Measurements from ENCODE around the gene SLC27A5. TPM values are rescaled to one million over a fixed set of nuclear protein-coding genes. Genes with fewer than 3 reads are reported as not detected.
A peak's percentile ranks its signal among the peaks of the same experiment; 100 is the strongest.

SLC27A5 gene
- total and polyA plus RNA-seq, 9 of the 15 experiments (the other 6 are each of a cell fraction or from before 2014, with no cell fraction given): 42.2 to 318 (median 64.7) TPM

GRCh38 chr19:58544591-58545285 is 32.9 kb upstream of the SLC27A5 start (continued):
- TF ChIP-seq ZNF3 (CRISPR knock-in tag; IDR thresholded peaks at IDR 0.05): no peak
- TF ChIP-seq NEUROD1 (IDR thresholded peaks at IDR 0.05; ENCODE audit: borderline replicate concordance, low read depth, low read length, partially characterized antibody): peak; percentile 20
- TF ChIP-seq ZNF668 (CRISPR knock-in tag; IDR thresholded peaks at IDR 0.05): no peak
- TF ChIP-seq CREB5 (CRISPR knock-in tag; IDR thresholded peaks at IDR 0.05): no peak
- TF ChIP-seq MTF1 (CRISPR knock-in tag; IDR thresholded peaks at IDR 0.05; ENCODE audit: borderline replicate concordance): no peak
- TF ChIP-seq SP2 (IDR thresholded peaks at IDR 0.05; ENCODE audit: extremely low read depth, low read depth, low read length, poor library complexity, severe bottlenecking): no peak
- TF ChIP-seq HNRNPUL1 (IDR thresholded peaks at IDR 0.05; ENCODE audit: low read length): no peak
- peak; percentile 49 for TF ChIP-seq POLR2G (IDR thresholded peaks at IDR 0.05; ENCODE audit: low read depth, low read length)
- no peak for TF ChIP-seq MIER1 (IDR thresholded peaks at IDR 0.05; ENCODE audit: low read depth)
- TF ChIP-seq NR2C2 (CRISPR knock-in tag; IDR thresholded peaks at IDR 0.05): no peak
- TF ChIP-seq NR2C2 (tag; IDR thresholded peaks at IDR 0.05): peak; percentile 11; the same call in 1 of the 2 replicates
- peak; percentile 6 to 88 (median 78) for TF ChIP-seq YY1 (IDR thresholded peaks at IDR 0.05; ENCODE audit: borderline replicate concordance in 1 of 3, control insufficient read depth in 1 of 3, extremely low read depth in 1 of 3, insufficient read depth in 3 of 3, insufficient read length in 1 of 3, insufficient replicate concordance in 2 of 3, low read depth in 1 of 3, low read length in 2 of 3)
- TF ChIP-seq TAF7 (tag; IDR thresholded peaks at IDR 0.05): no peak
- no peak for TF ChIP-seq SMARCE1 (IDR thresholded peaks at IDR 0.05)
- TF ChIP-seq CC2D1A (IDR thresholded peaks at IDR 0.05): no peak
- TF ChIP-seq MCM3 (IDR thresholded peaks at IDR 0.05): no peak
- TF ChIP-seq THAP12 (CRISPR knock-in tag; IDR thresholded peaks at IDR 0.05): no peak
- TF ChIP-seq PRPF4 (IDR thresholded peaks at IDR 0.05; ENCODE audit: insufficient read depth, low read depth, low read length, poor library complexity, severe bottlenecking): no peak
- no peak for TF ChIP-seq TARDBP (IDR thresholded peaks at IDR 0.05)
- TF ChIP-seq ZBTB7A (IDR thresholded peaks at IDR 0.05; ENCODE audit: borderline replicate concordance, control insufficient read depth, low read depth, low read length): peak; percentile 17; the same call in 1 of the 2 replicates
- no peak for TF ChIP-seq POLR2A (conservative IDR thresholded peaks at IDR 0.05)
- no peak for TF ChIP-seq ZNF197 (CRISPR knock-in tag; IDR thresholded peaks at IDR 0.05; ENCODE audit: low read depth)
- TF ChIP-seq TCF7L2 (IDR thresholded peaks at IDR 0.05; ENCODE audit: low read depth, low read length): no peak
- TF ChIP-seq ZNF778 (CRISPR knock-in tag; IDR thresholded peaks at IDR 0.05): no peak
- TF ChIP-seq ZNF134 (CRISPR knock-in tag; conservative IDR thresholded peaks at IDR 0.05): no peak
- TF ChIP-seq HES1 (IDR thresholded peaks at IDR 0.05; ENCODE audit: low read depth): no peak

Measured in K562 (cell line).